ENCODE measurements around the gene ACSM2A.

- TF ChIP-seq CTCF (IDR thresholded peaks at IDR 0.05; ENCODE audit: low read depth, low read length) (no peak), EZH2phosphoT487 (IDR thresholded peaks at IDR 0.05; ENCODE audit: low read depth) (no peak)
Observed at GRCh38 chr16:20441191-20441590, 10.1 kb upstream of the ACSM2A start.
